ENCODE measurements around the gene CHRNB1.

CHRNB1 gene

GRCh38 chr17:7441266-7441665 lies 3.6 kb upstream of the CHRNB1 start:
- no peak for DNase-seq (ENCODE audit: low read depth)
- no peak overlapping the region for H3K4me3 ChIP-seq (ENCODE audit: low read depth, low read length)
- no peak for TF ChIP-seq CTCF (IDR thresholded peaks at IDR 0.05; ENCODE audit: control insufficient read depth, extremely low read depth, insufficient read depth)

DNA sequence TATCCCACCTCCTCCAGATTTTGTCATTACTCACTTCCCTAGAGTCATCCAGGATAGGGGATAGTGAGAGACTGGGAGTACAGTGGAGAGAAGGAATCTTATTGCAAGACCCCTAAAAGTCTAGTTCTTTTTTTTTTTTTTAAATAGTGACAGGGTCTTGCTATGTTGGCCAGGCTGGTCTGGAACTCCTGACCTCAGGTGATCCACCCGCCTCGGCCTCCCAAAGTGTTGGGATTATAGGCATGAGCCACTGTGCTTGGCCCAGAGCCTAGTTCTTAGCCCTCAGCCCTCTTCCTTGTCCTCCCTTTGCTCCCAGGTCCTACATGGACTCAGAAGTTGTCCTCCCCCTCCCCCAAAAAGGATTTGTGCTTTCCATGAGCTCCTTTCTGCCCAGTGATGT lies 2.7 kb upstream of the CHRNB1 start:
- H3K4me3 ChIP-seq (ENCODE audit: low read depth, low read length) = no peak overlapping the region
- TF ChIP-seq CTCF (IDR thresholded peaks at IDR 0.05; ENCODE audit: control insufficient read depth, extremely low read depth, insufficient read depth) = no peak
- no peak for DNase-seq (ENCODE audit: low read depth)

DNA sequence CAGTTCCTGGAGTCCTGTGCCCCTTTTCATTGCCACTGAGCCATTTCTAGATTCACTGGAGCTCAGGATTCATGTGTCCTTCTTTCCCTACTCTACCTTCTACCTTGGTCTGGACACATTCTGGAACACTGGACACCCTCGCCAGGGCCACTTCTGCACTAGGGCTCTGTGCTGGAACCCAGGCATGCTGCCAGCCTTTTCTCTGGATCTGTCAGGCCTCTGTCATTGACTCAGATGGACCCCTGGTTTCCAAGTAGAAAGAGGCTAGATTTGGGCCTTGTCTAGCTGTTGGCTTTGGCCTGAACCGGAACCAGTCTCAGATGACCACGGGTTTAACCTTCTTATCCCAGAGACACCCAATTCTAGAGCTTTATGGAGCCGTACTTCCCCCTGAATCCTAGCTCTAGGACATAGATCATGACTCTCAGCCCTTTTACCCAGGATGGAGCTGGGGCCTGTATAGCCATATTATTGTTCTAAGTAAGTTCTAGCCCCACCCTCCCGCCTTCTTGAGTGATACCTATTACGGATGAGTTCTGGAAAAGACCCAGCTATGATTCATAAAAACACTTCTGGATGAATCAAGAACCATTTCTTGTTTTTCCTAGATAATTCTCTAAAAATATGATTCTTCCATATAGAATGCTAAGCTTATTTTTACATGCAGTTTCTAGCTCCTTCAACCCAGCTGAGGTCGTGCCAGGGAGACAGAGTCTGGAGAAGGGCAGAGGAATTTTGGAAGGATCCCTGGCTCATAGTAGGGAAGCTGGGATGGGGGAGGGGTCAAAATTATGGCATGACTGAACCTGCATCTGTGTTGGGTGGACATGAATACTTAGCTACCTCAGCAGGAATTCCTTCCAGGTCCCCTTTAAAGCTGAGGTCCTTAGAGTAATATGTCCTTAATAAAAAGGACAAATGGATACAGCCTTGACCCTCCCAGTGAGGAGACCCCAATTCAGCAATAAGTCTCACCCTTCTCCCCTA lies 1.1 kb upstream of the CHRNB1 start:
- no peak overlapping the region for H3K4me3 ChIP-seq (ENCODE audit: low read depth, low read length)

GRCh38 chr17:7445619-7445968 lies 733 bp downstream of the CHRNB1 start:
- H3K4me3 ChIP-seq (ENCODE audit: low read depth, low read length) = no peak overlapping the region
- DNase-seq (ENCODE audit: low read depth) = no peak
- no peak for TF ChIP-seq CTCF (IDR thresholded peaks at IDR 0.05; ENCODE audit: control insufficient read depth, extremely low read depth, insufficient read depth)

More for the DNA sequence above, 1.1 kb upstream of the CHRNB1 start:
- DNase-seq (ENCODE audit: low read depth) = no peak
- TF ChIP-seq CTCF (IDR thresholded peaks at IDR 0.05; ENCODE audit: control insufficient read depth, extremely low read depth, insufficient read depth) = no peak

- TF ChIP-seq CTCF (IDR thresholded peaks at IDR 0.05; ENCODE audit: control insufficient read depth, extremely low read depth, insufficient read depth) = no peak
- H3K4me3 ChIP-seq (ENCODE audit: low read depth, low read length) = no peak overlapping the region
- no peak for DNase-seq (ENCODE audit: low read depth)
These were observed 3.6 kb downstream of the CHRNB1 start for GRCh38 chr17:7448461-7448860.

DNA sequence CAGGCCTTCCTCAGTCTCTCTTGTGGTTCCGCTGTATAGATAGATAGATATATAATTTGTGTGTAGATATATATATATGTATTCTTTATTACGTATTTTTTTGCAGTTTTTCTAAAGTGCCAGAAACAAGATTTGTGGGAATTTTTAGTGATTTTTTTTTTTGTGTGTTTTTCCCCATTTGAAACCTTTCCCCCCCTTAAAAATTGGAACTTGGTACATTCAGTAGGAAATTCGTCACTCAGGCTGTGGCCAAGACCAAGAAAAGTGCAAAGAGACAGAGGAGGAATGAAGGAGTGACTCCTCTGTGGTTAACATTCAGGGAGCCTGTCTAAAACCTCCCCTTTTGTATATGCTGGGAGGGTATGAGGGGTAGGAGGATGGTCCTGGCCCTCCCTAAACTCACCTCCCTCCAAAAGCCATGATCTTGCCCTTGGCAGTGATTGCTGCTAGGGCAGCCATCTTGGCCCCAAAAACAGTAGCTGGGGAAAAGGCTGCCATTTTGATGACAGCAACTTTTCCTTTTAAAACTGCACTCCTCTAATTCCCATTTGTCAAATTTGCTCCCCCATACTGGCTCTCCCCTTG lies 15.2 kb downstream of the CHRNB1 start:
- no peak for DNase-seq (ENCODE audit: low read depth)
- H3K4me3 ChIP-seq (ENCODE audit: low read depth, low read length) = no peak overlapping the region
- no peak for TF ChIP-seq CTCF (IDR thresholded peaks at IDR 0.05; ENCODE audit: control insufficient read depth, extremely low read depth, insufficient read depth)

Data from LNCaP clone FGC (cell line).